HEK293 (cell line): ENCODE results near the gene MED20.

Experiments
- BCL11A ChIP-seq: fragments of 450-650 bp; formaldehyde crosslinking; IDR thresholded peaks from 2 replicates; pipeline ENCODE4 v1.5.1; 2016; ENCODE audit warnings: low read depth, missing biosample characterization, missing genetic modification characterization
- BCL6B ChIP-seq: fragments of 450-650 bp; formaldehyde crosslinking; IDR thresholded peaks from 2 replicates; pipeline ENCODE4 v1.5.1; 2017; ENCODE audit warnings: missing biosample characterization, missing genetic modification characterization
- GFI1B ChIP-seq: fragments of 450-650 bp; formaldehyde crosslinking; IDR thresholded peaks from 2 replicates; pipeline ENCODE4 v1.5.1; 2016; ENCODE audit warnings: missing biosample characterization, missing genetic modification characterization
- GLI4 ChIP-seq: fragments of 450-650 bp; formaldehyde crosslinking; IDR thresholded peaks from 2 replicates; pipeline ENCODE4 v1.5.1; 2016; ENCODE audit warnings: missing biosample characterization, missing genetic modification characterization
- SALL2 ChIP-seq: fragments of 450-650 bp; formaldehyde crosslinking; IDR thresholded peaks from 2 replicates; pipeline ENCODE4 v1.5.0; 2017; ENCODE audit warnings: missing biosample characterization, mild to moderate bottlenecking, missing genetic modification characterization, borderline replicate concordance
- ZBTB8A ChIP-seq: fragments of 450-650 bp; formaldehyde crosslinking; IDR thresholded peaks from 2 replicates; pipeline ENCODE4 v1.5.1; 2016; ENCODE audit warnings: missing biosample characterization, missing genetic modification characterization
- ZNF132 ChIP-seq: fragments of 450-650 bp; formaldehyde crosslinking; IDR thresholded peaks from 2 replicates; pipeline ENCODE4 v1.5.1; 2017; ENCODE audit warnings: missing biosample characterization, missing genetic modification characterization, borderline replicate concordance
- ZNF146 ChIP-seq: fragments of 450-650 bp; formaldehyde crosslinking; IDR thresholded peaks from 2 replicates; pipeline ENCODE4 v1.5.1; 2016; ENCODE audit warnings: missing biosample characterization, missing genetic modification characterization
- ZNF16 ChIP-seq: fragments of 450-650 bp; formaldehyde crosslinking; IDR thresholded peaks from 2 replicates; pipeline ENCODE4 v1.5.1; 2016; ENCODE audit warnings: low read depth, missing biosample characterization, missing genetic modification characterization
- ZNF2 ChIP-seq: fragments of 450-650 bp; formaldehyde crosslinking; IDR thresholded peaks from 2 replicates; pipeline ENCODE4 v1.5.1; 2016; ENCODE audit warnings: missing biosample characterization, missing genetic modification characterization
- ZNF211 ChIP-seq: fragments of 450-650 bp; formaldehyde crosslinking; IDR thresholded peaks from 2 replicates; pipeline ENCODE4 v1.5.1; 2016; ENCODE audit warnings: low read depth, missing biosample characterization, missing genetic modification characterization
- ZNF239 ChIP-seq: fragments of 450-650 bp; formaldehyde crosslinking; IDR thresholded peaks from 2 replicates; pipeline ENCODE4 v1.5.1; 2016; ENCODE audit warnings: missing biosample characterization, missing genetic modification characterization
- ZNF248 ChIP-seq: fragments of 450-650 bp; formaldehyde crosslinking; IDR thresholded peaks from 2 replicates; pipeline ENCODE4 v1.5.1; 2017; ENCODE audit warnings: missing biosample characterization, missing genetic modification characterization
- ZNF391 ChIP-seq: fragments of 450-650 bp; formaldehyde crosslinking; IDR thresholded peaks from 2 replicates; pipeline ENCODE4 v1.5.1; 2016; ENCODE audit warnings: low read depth, missing biosample characterization, missing genetic modification characterization, borderline replicate concordance
- ZNF394 ChIP-seq: fragments of 450-650 bp; formaldehyde crosslinking; IDR thresholded peaks from 2 replicates; pipeline ENCODE4 v1.5.1; 2016; ENCODE audit warnings: missing biosample characterization, missing genetic modification characterization, mild to moderate bottlenecking, moderate library complexity, borderline replicate concordance
- ZNF473 ChIP-seq: fragments of 450-650 bp; formaldehyde crosslinking; IDR thresholded peaks from 2 replicates; pipeline ENCODE4 v1.5.1; 2017; ENCODE audit warnings: missing biosample characterization, missing genetic modification characterization
- ZNF529 ChIP-seq: fragments of 450-650 bp; formaldehyde crosslinking; IDR thresholded peaks from 2 replicates; pipeline ENCODE4 v1.5.1; 2017; ENCODE audit warnings: missing genetic modification characterization, missing biosample characterization; ENCODE audit not compliant: insufficient replicate concordance
- ZNF571 ChIP-seq: fragments of 450-650 bp; formaldehyde crosslinking; IDR thresholded peaks from 2 replicates; pipeline ENCODE4 v1.5.0; 2017; ENCODE audit warnings: missing biosample characterization, missing genetic modification characterization
- ZNF596 ChIP-seq: fragments of 450-650 bp; IDR thresholded peaks from 2 replicates; pipeline ENCODE4 v1.5.0; 2018; ENCODE audit warnings: missing biosample characterization, mild to moderate bottlenecking, missing genetic modification characterization, moderate library complexity
- ZNF623 ChIP-seq: fragments of 450-650 bp; formaldehyde crosslinking; IDR thresholded peaks from 2 replicates; pipeline ENCODE4 v1.5.1; 2016; ENCODE audit warnings: missing biosample characterization, missing genetic modification characterization
- ZNF626 ChIP-seq: fragments of 450-650 bp; sonication (Bioruptor Pico); formaldehyde crosslinking; IDR thresholded peaks from 2 replicates; pipeline ENCODE4 v1.5.1; 2018; ENCODE audit warnings: missing biosample characterization, missing genetic modification characterization, inconsistent platforms
- ZNF639 ChIP-seq: fragments of 450-650 bp; formaldehyde crosslinking; IDR thresholded peaks from 2 replicates; pipeline ENCODE4 v1.5.1; 2016; ENCODE audit warnings: missing biosample characterization, missing genetic modification characterization
- ZNF701 ChIP-seq: fragments of 450-650 bp; formaldehyde crosslinking; IDR thresholded peaks from 2 replicates; pipeline ENCODE4 v1.5.1; 2016; ENCODE audit warnings: missing biosample characterization, missing genetic modification characterization
- ZNF776 ChIP-seq: fragments of 450-650 bp; formaldehyde crosslinking; IDR thresholded peaks from 2 replicates; pipeline ENCODE4 v1.5.0; 2017; ENCODE audit warnings: missing biosample characterization, missing genetic modification characterization, borderline replicate concordance
- ZNF785 ChIP-seq: fragments of 450-650 bp; formaldehyde crosslinking; IDR thresholded peaks from 2 replicates; pipeline ENCODE4 v1.5.1; 2016; ENCODE audit warnings: missing biosample characterization, missing genetic modification characterization
- TF ChIP-seq, protein P1 (sequence below): fragments of 450-650 bp; formaldehyde crosslinking; IDR thresholded peaks from 2 replicates; pipeline ENCODE4 v1.5.1; 2016; ENCODE audit warnings: missing biosample characterization, missing genetic modification characterization
- TF ChIP-seq, protein P2 (sequence below): fragments of 450-650 bp; IDR thresholded peaks from 2 replicates; pipeline ENCODE4 v1.5.1; 2018; ENCODE audit warnings: missing biosample characterization, mild to moderate bottlenecking, missing genetic modification characterization
- TF ChIP-seq, protein P3 (sequence below): fragments of 450-650 bp; formaldehyde crosslinking; IDR thresholded peaks from 2 replicates; pipeline ENCODE4 v1.5.1; 2016; ENCODE audit warnings: missing biosample characterization, missing genetic modification characterization
- TF ChIP-seq, protein P4 (sequence below): fragments of 450-650 bp; formaldehyde crosslinking; IDR thresholded peaks from 2 replicates; pipeline ENCODE4 v1.5.1; 2017; ENCODE audit warnings: missing biosample characterization, missing genetic modification characterization

MED20 gene

GRCh38 chr6:41920921-41921711 is at the start of gene MED20, which contains the start of gene BYSL (continued):
- no peak for TF ChIP-seq ZNF248 (tag by site-specific recombination)
- TF ChIP-seq ZBTB8A = peak; percentile 54
- no peak for TF ChIP-seq ZNF701
- no peak for TF ChIP-seq ZNF146 (tag by site-specific recombination)
- TF ChIP-seq ZNF639 = peak; percentile 80; the same call in 1 of the 2 replicates
- no peak for TF ChIP-seq ZNF626 (tag by site-specific recombination)
- no peak for TF ChIP-seq ZNF239
- no peak for TF ChIP-seq ZNF473 (tag by site-specific recombination)
- TF ChIP-seq GLI4 (tag by site-specific recombination) = no peak
- TF ChIP-seq BCL6B (tag by site-specific recombination) = no peak
- TF ChIP-seq, protein P1, sequence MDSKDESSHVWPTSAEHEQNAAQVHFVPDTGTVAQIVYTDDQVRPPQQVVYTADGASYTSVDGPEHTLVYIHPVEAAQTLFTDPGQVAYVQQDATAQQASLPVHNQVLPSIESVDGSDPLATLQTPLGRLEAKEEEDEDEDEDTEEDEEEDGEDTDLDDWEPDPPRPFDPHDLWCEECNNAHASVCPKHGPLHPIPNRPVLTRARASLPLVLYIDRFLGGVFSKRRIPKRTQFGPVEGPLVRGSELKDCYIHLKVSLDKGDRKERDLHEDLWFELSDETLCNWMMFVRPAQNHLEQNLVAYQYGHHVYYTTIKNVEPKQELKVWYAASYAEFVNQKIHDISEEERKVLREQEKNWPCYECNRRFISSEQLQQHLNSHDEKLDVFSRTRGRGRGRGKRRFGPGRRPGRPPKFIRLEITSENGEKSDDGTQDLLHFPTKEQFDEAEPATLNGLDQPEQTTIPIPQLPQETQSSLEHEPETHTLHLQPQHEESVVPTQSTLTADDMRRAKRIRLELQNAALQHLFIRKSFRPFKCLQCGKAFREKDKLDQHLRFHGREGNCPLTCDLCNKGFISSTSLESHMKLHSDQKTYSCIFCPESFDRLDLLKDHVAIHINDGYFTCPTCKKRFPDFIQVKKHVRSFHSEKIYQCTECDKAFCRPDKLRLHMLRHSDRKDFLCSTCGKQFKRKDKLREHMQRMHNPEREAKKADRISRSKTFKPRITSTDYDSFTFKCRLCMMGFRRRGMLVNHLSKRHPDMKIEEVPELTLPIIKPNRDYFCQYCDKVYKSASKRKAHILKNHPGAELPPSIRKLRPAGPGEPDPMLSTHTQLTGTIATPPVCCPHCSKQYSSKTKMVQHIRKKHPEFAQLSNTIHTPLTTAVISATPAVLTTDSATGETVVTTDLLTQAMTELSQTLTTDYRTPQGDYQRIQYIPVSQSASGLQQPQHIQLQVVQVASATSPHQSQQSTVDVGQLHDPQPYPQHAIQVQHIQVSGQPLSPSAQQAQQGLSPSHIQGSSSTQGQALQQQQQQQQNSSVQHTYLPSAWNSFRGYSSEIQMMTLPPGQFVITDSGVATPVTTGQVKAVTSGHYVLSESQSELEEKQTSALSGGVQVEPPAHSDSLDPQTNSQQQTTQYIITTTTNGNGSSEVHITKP = peak; percentile 82
- TF ChIP-seq, protein P2, sequence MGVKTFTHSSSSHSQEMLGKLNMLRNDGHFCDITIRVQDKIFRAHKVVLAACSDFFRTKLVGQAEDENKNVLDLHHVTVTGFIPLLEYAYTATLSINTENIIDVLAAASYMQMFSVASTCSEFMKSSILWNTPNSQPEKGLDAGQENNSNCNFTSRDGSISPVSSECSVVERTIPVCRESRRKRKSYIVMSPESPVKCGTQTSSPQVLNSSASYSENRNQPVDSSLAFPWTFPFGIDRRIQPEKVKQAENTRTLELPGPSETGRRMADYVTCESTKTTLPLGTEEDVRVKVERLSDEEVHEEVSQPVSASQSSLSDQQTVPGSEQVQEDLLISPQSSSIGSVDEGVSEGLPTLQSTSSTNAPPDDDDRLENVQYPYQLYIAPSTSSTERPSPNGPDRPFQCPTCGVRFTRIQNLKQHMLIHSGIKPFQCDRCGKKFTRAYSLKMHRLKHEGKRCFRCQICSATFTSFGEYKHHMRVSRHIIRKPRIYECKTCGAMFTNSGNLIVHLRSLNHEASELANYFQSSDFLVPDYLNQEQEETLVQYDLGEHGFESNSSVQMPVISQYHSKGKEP (tag by site-specific recombination) = no peak
- TF ChIP-seq GFI1B (tag by site-specific recombination) = no peak
- TF ChIP-seq ZNF394 = peak; percentile 64
- no peak for TF ChIP-seq ZNF571
- TF ChIP-seq SALL2 (tag by site-specific recombination) = no peak
- TF ChIP-seq ZNF391 (tag by site-specific recombination) = no peak
- TF ChIP-seq ZNF776 (tag by site-specific recombination) = no peak
- no peak for TF ChIP-seq ZNF596 (tag by site-specific recombination)
- TF ChIP-seq, protein P3, sequence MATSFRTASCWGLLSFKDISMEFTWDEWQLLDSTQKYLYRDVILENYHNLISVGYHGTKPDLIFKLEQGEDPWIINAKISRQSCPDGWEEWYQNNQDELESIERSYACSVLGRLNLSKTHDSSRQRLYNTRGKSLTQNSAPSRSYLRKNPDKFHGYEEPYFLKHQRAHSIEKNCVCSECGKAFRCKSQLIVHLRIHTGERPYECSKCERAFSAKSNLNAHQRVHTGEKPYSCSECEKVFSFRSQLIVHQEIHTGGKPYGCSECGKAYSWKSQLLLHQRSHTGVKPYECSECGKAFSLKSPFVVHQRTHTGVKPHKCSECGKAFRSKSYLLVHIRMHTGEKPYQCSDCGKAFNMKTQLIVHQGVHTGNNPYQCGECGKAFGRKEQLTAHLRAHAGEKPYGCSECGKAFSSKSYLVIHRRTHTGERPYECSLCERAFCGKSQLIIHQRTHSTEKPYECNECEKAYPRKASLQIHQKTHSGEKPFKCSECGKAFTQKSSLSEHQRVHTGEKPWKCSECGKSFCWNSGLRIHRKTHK (tag by site-specific recombination) = no peak
- TF ChIP-seq ZNF132 (tag by site-specific recombination) = no peak
- TF ChIP-seq ZNF16 (tag by site-specific recombination) = no peak
- TF ChIP-seq BCL11A (tag by site-specific recombination) = no peak
- no peak for TF ChIP-seq ZNF529 (tag by site-specific recombination)
- no peak for TF ChIP-seq ZNF623 (tag by site-specific recombination)
- no peak for TF ChIP-seq ZNF211 (tag by site-specific recombination)
- TF ChIP-seq ZNF2 (tag by site-specific recombination) = 0 out of 2 replicates have a peak, but pooled peaks have one; percentile 55
- TF ChIP-seq, protein P4, sequence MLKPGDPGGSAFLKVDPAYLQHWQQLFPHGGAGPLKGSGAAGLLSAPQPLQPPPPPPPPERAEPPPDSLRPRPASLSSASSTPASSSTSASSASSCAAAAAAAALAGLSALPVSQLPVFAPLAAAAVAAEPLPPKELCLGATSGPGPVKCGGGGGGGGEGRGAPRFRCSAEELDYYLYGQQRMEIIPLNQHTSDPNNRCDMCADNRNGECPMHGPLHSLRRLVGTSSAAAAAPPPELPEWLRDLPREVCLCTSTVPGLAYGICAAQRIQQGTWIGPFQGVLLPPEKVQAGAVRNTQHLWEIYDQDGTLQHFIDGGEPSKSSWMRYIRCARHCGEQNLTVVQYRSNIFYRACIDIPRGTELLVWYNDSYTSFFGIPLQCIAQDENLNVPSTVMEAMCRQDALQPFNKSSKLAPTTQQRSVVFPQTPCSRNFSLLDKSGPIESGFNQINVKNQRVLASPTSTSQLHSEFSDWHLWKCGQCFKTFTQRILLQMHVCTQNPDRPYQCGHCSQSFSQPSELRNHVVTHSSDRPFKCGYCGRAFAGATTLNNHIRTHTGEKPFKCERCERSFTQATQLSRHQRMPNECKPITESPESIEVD (tag by site-specific recombination) = no peak
- TF ChIP-seq ZNF785 = no peak
